ENCODE data around the gene LINC00237.

Gene LINC00237

GRCh38 chr20:21101453-21101931 is 4.7 kb downstream of the LINC00237 start:
- peaks cover 4% of the 10 kb centered on the region for H3K4me1 ChIP-seq (ENCODE audit: low read depth, poor library complexity, severe bottlenecking)
- H3K4me3 ChIP-seq (IDR thresholded peaks at IDR 0.05; ENCODE audit: insufficient read depth, low read depth, low read length), result no peak overlapping the region
- H4K20me1 ChIP-seq (ENCODE audit: insufficient read depth), result no peaks in the 10 kb centered on the region
- H3K9ac ChIP-seq, result peak overlapping the region; percentile 61; the same call in 1 of the 2 replicates
- TF ChIP-seq CTCF (conservative IDR thresholded peaks at IDR 0.05; ENCODE audit: low read depth, low read length), result no peak
- no peaks in the 10 kb centered on the region for H3K27me3 ChIP-seq (ENCODE audit: insufficient read depth, low read depth)
- no peaks in the 10 kb centered on the region for H3K36me3 ChIP-seq (ENCODE audit: insufficient read depth)
- no peaks in the 10 kb centered on the region for H3K79me2 ChIP-seq (ENCODE audit: insufficient read depth, low read depth)
- H3K4me2 ChIP-seq, result peak overlapping the region; percentile 86; the same call in 1 of the 2 replicates
- peak overlapping the region; percentile 100 for H2AFZ ChIP-seq (ENCODE audit: low read depth)
- H3K27ac ChIP-seq, result peak overlapping the region; percentile 20; the same call in 1 of the 2 replicates

- TF ChIP-seq CTCF (conservative IDR thresholded peaks at IDR 0.05; ENCODE audit: low read depth, low read length), result no peak
- Histone ChIP-seq H3K9ac (peak overlapping the region; percentile 61; the same call in 1 of the 2 replicates), H3K27me3 (ENCODE audit: insufficient read depth, low read depth) (no peaks in the 10 kb centered on the region)
Observed at GRCh38 chr20:21100578-21101452, 5.3 kb downstream of the LINC00237 start.

GRCh38 chr20:21099751-21100577 is 6.2 kb downstream of the LINC00237 start:
- H3K4me2 ChIP-seq, result peak overlapping the region; percentile 86
- H3K27ac ChIP-seq, result peak overlapping the region; percentile 20; the same call in 1 of the 2 replicates
- H2AFZ ChIP-seq (ENCODE audit: low read depth), result peak overlapping the region; percentile 100
- H3K36me3 ChIP-seq (ENCODE audit: insufficient read depth), result no peaks in the 10 kb centered on the region
- no peaks in the 10 kb centered on the region for H3K79me2 ChIP-seq (ENCODE audit: insufficient read depth, low read depth)
- H3K27me3 ChIP-seq (ENCODE audit: insufficient read depth, low read depth), result no peaks in the 10 kb centered on the region
- no peaks in the 10 kb centered on the region for H4K20me1 ChIP-seq (ENCODE audit: insufficient read depth)
- no peak for TF ChIP-seq CTCF (conservative IDR thresholded peaks at IDR 0.05; ENCODE audit: low read depth, low read length)
- H3K9ac ChIP-seq, result peak overlapping the region; percentile 61; the same call in 1 of the 2 replicates
- H3K4me3 ChIP-seq (IDR thresholded peaks at IDR 0.05; ENCODE audit: insufficient read depth, low read depth, low read length), result no peak overlapping the region
- H3K4me1 ChIP-seq (ENCODE audit: low read depth, poor library complexity, severe bottlenecking), result peaks cover 4% of the 10 kb centered on the region

More at GRCh38 chr20:21100578-21101452, 5.3 kb downstream of the LINC00237 start:
- Histone ChIP-seq H3K4me1 (ENCODE audit: low read depth, poor library complexity, severe bottlenecking) (peaks cover 4% of the 10 kb centered on the region), H3K4me3 (IDR thresholded peaks at IDR 0.05; ENCODE audit: insufficient read depth, low read depth, low read length) (no peak overlapping the region), H2AFZ (ENCODE audit: low read depth) (peak overlapping the region; percentile 100), H4K20me1 (ENCODE audit: insufficient read depth) (no peaks in the 10 kb centered on the region), H3K27ac (peak overlapping the region; percentile 20; the same call in 1 of the 2 replicates), H3K79me2 (ENCODE audit: insufficient read depth, low read depth) (no peaks in the 10 kb centered on the region), H3K4me2 (peak overlapping the region; percentile 86), H3K36me3 (ENCODE audit: insufficient read depth) (no peaks in the 10 kb centered on the region)

- Histone ChIP-seq H4K20me1 (ENCODE audit: insufficient read depth) (no peaks in the 10 kb centered on the region), H3K4me3 (IDR thresholded peaks at IDR 0.05; ENCODE audit: insufficient read depth, low read depth, low read length) (no peak overlapping the region), H3K4me2 (no peak overlapping the region), H3K36me3 (ENCODE audit: insufficient read depth) (no peaks in the 10 kb centered on the region), H2AFZ (ENCODE audit: low read depth) (no peak overlapping the region), H3K79me2 (ENCODE audit: insufficient read depth, low read depth) (no peaks in the 10 kb centered on the region), H3K27ac (no peak overlapping the region), H3K9ac (no peak overlapping the region), H3K4me1 (ENCODE audit: low read depth, poor library complexity, severe bottlenecking) (peaks cover 4% of the 10 kb centered on the region), H3K27me3 (ENCODE audit: insufficient read depth, low read depth) (no peaks in the 10 kb centered on the region)
- TF ChIP-seq CTCF (conservative IDR thresholded peaks at IDR 0.05; ENCODE audit: low read depth, low read length), result no peak
Observed at GRCh38 chr20:21096321-21097043, 9.7 kb downstream of the LINC00237 start.
